GM18519 (cell line): ENCODE measurements around the gene EFNA1.

ENCODE experiments used
- ATAC-seq: cut with Tn5 transposase; IDR thresholded peaks from one replicate; pipeline ENCODE4 v1.9.1; 2021; ENCODE audit warnings: mild to moderate bottlenecking, moderate library complexity; ENCODE audit not compliant: unreplicated experiment, low FRiP score

Gene EFNA1

GRCh38 chr1:155127105-155127966 lies at the start of gene EFNA1:
Gene EFNA1 (plus strand): TSS chr1:155127876. CDS start chr1:155127978, 102 bp downstream.
- no peak for ATAC-seq

- ATAC-seq = no peak
Measured at GRCh38 chr1:155078469-155079209, 49.0 kb upstream of the EFNA1 start, which contains the start of gene EFNA3. Gene EFNA3 (plus strand): TSS chr1:155078837. CDS start chr1:155078942, 105 bp downstream.

GRCh38 chr1:155079210-155079486 lies 48.5 kb upstream of the EFNA1 start:
- no peak for ATAC-seq

GRCh38 chr1:155079487-155080311 lies 48.0 kb upstream of the EFNA1 start:
- no peak for ATAC-seq

GRCh38 chr1:155080312-155081228 lies 47.1 kb upstream of the EFNA1 start:
- no peak for ATAC-seq

- ATAC-seq = no peak
Measured at GRCh38 chr1:155081472-155082300, 46.0 kb upstream of the EFNA1 start.

GRCh38 chr1:155082301-155083051 lies 45.2 kb upstream of the EFNA1 start:
- no peak for ATAC-seq

- no peak for ATAC-seq
Measured at GRCh38 chr1:155083052-155083541, 44.6 kb upstream of the EFNA1 start.

- no peak for ATAC-seq
Measured at GRCh38 chr1:155083865-155084721, 43.6 kb upstream of the EFNA1 start.

- peak; percentile 41 for ATAC-seq
Measured at GRCh38 chr1:155084722-155085503, 42.8 kb upstream of the EFNA1 start.

GRCh38 chr1:155085504-155086127 lies 42.1 kb upstream of the EFNA1 start:
- no peak for ATAC-seq

GRCh38 chr1:155086128-155086741 lies 41.4 kb upstream of the EFNA1 start:
- no peak for ATAC-seq

GRCh38 chr1:155086856-155087535 lies 40.7 kb upstream of the EFNA1 start:
- ATAC-seq = no peak

GRCh38 chr1:155091071-155092051 lies 36.3 kb upstream of the EFNA1 start:
- no peak for ATAC-seq
